D721Med (cell line): ENCODE data around the gene SARDH.

ENCODE experiments used
- DNase-seq: peaks from one replicate; pipeline ENCODE4 v3.0.0; 2011; ENCODE audit warnings: low spot score; ENCODE audit not compliant: insufficient read length
- FAIRE-seq: peaks from 2 replicates; lab custom pipeline; 2011; peaks lifted over from hg19 to GRCh38; lab: Jason Lieb, UNC
- CTCF ChIP-seq: IDR thresholded peaks from 2 replicates; pipeline ENCODE4 v1.5.1; 2012; ENCODE audit warnings: mild to moderate bottlenecking, control low read depth; ENCODE audit not compliant: insufficient read depth; ENCODE audit errors: missing control alignments

SARDH gene

GRCh38 chr9:133641861-133642595 lies 96.1 kb downstream of the SARDH start:
- TF ChIP-seq CTCF, result no peak

GRCh38 chr9:133641396-133641655 lies 96.8 kb downstream of the SARDH start:
- DNase-seq (no peak), FAIRE-seq (no peak)

More at GRCh38 chr9:133641861-133642595, 96.1 kb downstream of the SARDH start:
- no peak for FAIRE-seq
- no peak for DNase-seq

GRCh38 chr9:133640580-133641395 lies 97.4 kb downstream of the SARDH start:
- TF ChIP-seq CTCF, result no peak
- no peak for FAIRE-seq
- no peak for DNase-seq

More at GRCh38 chr9:133641396-133641655, 96.8 kb downstream of the SARDH start:
- no peak for TF ChIP-seq CTCF

- DNase-seq (no peak), FAIRE-seq (no peak)
- TF ChIP-seq CTCF, result no peak
Measured at GRCh38 chr9:133640160-133640559, 98.0 kb downstream of the SARDH start.

- no peak for TF ChIP-seq CTCF
- FAIRE-seq, result no peak
- no peak for DNase-seq
Measured at GRCh38 chr9:133639613-133640012, 98.5 kb downstream of the SARDH start.

GRCh38 chr9:133638711-133639110 lies 99.4 kb downstream of the SARDH start:
- TF ChIP-seq CTCF, result no peak
- FAIRE-seq (no peak), DNase-seq (no peak)

- FAIRE-seq, result no peak
- DNase-seq, result no peak
- no peak for TF ChIP-seq CTCF
Measured at GRCh38 chr9:133638076-133638475, 100.1 kb downstream of the SARDH start.
